GM18499 (cell line): ENCODE results near the gene KIAA1217.
"Not testable (repeated sequence)": the region's sequence is repeated elsewhere in the genome, so short reads cannot be mapped to it uniquely, and the experiment has no call there.

Source experiments
- ATAC-seq: cut with Tn5 transposase; IDR thresholded peaks from one replicate; pipeline ENCODE4 v1.9.1; 2021; ENCODE audit warnings: moderate number of reproducible peaks; ENCODE audit not compliant: insufficient read depth, unreplicated experiment

Gene KIAA1217

GRCh38 chr10:24482713-24483112 is 273.8 kb downstream of the KIAA1217 start:
- ATAC-seq: not testable (repeated sequence)

- ATAC-seq: no peak
Observed at GRCh38 chr10:24483701-24484100, 274.8 kb downstream of the KIAA1217 start.

- no peak for ATAC-seq
Observed at GRCh38 chr10:24484771-24485170, 275.8 kb downstream of the KIAA1217 start.

GRCh38 chr10:24485304-24485703 is 276.4 kb downstream of the KIAA1217 start:
- no peak for ATAC-seq

- ATAC-seq: no peak
Observed at GRCh38 chr10:24488631-24489030, 279.7 kb downstream of the KIAA1217 start.

GRCh38 chr10:24493165-24493564 is 284.2 kb downstream of the KIAA1217 start:
- no peak for ATAC-seq

- no peak for ATAC-seq
Observed at GRCh38 chr10:24494236-24494635, 285.3 kb downstream of the KIAA1217 start.

GRCh38 chr10:24494777-24495176 is 285.8 kb downstream of the KIAA1217 start:
- no peak for ATAC-seq

- ATAC-seq: no peak
Observed at GRCh38 chr10:24495666-24496460, 286.9 kb downstream of the KIAA1217 start.

GRCh38 chr10:24496906-24497305 is 288.0 kb downstream of the KIAA1217 start:
- ATAC-seq: no peak

- ATAC-seq: no peak
Observed at GRCh38 chr10:24501056-24501711, 292.2 kb downstream of the KIAA1217 start.

GRCh38 chr10:24502006-24502405 is 293.1 kb downstream of the KIAA1217 start:
- no peak for ATAC-seq

GRCh38 chr10:24502801-24503460 is 294.0 kb downstream of the KIAA1217 start:
- no peak for ATAC-seq

GRCh38 chr10:24503461-24504320 is 294.8 kb downstream of the KIAA1217 start:
- no peak for ATAC-seq

GRCh38 chr10:24505759-24506158 is 296.8 kb downstream of the KIAA1217 start:
- ATAC-seq: no peak

- no peak for ATAC-seq
Observed at GRCh38 chr10:24513155-24513554, 304.2 kb downstream of the KIAA1217 start.

- no peak for ATAC-seq
Observed at GRCh38 chr10:24515481-24515880, 306.5 kb downstream of the KIAA1217 start.

GRCh38 chr10:24518411-24518810 is 309.5 kb downstream of the KIAA1217 start:
- no peak for ATAC-seq

- no peak for ATAC-seq
Observed at GRCh38 chr10:24518981-24519597, 310.2 kb downstream of the KIAA1217 start.

- no peak for ATAC-seq
Observed at GRCh38 chr10:24519950-24520349, 311.0 kb downstream of the KIAA1217 start.
